Measurements from ENCODE around the gene LGI4.

DNA sequence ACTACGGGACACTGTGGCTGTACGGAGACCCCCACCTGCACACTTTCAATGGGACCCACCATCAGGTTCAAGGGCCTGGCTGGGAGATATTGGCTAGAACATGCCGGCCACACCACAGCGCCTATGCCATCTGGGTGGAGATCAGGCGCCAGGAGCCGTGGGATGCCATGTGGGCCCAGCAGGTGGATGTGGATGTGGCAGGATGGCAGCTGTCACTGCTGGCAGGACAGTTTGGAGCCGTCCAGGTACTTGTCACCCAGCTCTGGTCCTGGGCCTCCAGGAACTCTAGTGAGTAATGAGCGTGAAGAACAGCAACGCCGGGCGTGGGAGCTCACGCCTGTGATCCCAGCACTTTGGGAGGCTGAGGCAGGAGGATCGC lies 35.0 kb downstream of the LGI4 start:
- TF ChIP-seq, protein P1, sequence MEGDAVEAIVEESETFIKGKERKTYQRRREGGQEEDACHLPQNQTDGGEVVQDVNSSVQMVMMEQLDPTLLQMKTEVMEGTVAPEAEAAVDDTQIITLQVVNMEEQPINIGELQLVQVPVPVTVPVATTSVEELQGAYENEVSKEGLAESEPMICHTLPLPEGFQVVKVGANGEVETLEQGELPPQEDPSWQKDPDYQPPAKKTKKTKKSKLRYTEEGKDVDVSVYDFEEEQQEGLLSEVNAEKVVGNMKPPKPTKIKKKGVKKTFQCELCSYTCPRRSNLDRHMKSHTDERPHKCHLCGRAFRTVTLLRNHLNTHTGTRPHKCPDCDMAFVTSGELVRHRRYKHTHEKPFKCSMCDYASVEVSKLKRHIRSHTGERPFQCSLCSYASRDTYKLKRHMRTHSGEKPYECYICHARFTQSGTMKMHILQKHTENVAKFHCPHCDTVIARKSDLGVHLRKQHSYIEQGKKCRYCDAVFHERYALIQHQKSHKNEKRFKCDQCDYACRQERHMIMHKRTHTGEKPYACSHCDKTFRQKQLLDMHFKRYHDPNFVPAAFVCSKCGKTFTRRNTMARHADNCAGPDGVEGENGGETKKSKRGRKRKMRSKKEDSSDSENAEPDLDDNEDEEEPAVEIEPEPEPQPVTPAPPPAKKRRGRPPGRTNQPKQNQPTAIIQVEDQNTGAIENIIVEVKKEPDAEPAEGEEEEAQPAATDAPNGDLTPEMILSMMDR (IDR thresholded peaks at IDR 0.05): no peak
- no peak for TF ChIP-seq POLR2A (IDR thresholded peaks at IDR 0.05)
